Small intestine (tissue), 7 donors: ENCODE data around the gene ITPA. TPM values are rescaled to one million over a fixed set of nuclear protein-coding genes. Genes with fewer than 3 reads are reported as not detected.

Source experiments
- DNase-seq, 2 donors: peaks; one replicate each; pipeline versions ENCODE4 v3.0.0 to v3.0.0-alpha.2; 2013
- FAIRE-seq: peaks from 2 replicates; lab custom pipeline; 2012; peaks lifted over from hg19 to GRCh38; lab: Jason Lieb, UNC
- H3K27ac ChIP-seq, 3 donors: one replicate each; pipeline ENCODE4 v1.5.1; 2013; ENCODE audit warnings: low read length in 2 of 3, mild to moderate bottlenecking in 2 of 3, control low read depth in 1 of 3, inconsistent platforms in 1 of 3, low read depth in 1 of 3, moderate library complexity in 1 of 3
- H3K27me3 ChIP-seq, 3 donors: one replicate each; pipeline ENCODE4 v1.6.1; 2013; ENCODE audit warnings: low read length in 3 of 3, inconsistent platforms in 1 of 3; ENCODE audit not compliant: control insufficient read depth in 3 of 3, insufficient read depth in 3 of 3
- H3K36me3 ChIP-seq, 3 donors: one replicate each; pipeline ENCODE4 v1.6.1; 2013; ENCODE audit warnings: low read length in 3 of 3, inconsistent platforms in 1 of 3, low read depth in 1 of 3, mild to moderate bottlenecking in 1 of 3, moderate library complexity in 1 of 3; ENCODE audit not compliant: control insufficient read depth in 3 of 3, insufficient read depth in 2 of 3
- H3K4me1 ChIP-seq, 3 donors: one replicate each; pipeline ENCODE4 v1.6.1; 2013; ENCODE audit warnings: low read length in 2 of 3, inconsistent platforms in 1 of 3, low read depth in 1 of 3, mild to moderate bottlenecking in 1 of 3, moderate library complexity in 1 of 3; ENCODE audit not compliant: control insufficient read depth in 3 of 3, insufficient read depth in 2 of 3
- H3K4me3 ChIP-seq, 3 donors: one replicate each; pipeline ENCODE4 v1.5.1; 2013; ENCODE audit warnings: low read length in 3 of 3, control low read depth in 1 of 3, inconsistent platforms in 1 of 3, low read depth in 1 of 3, mild to moderate bottlenecking in 1 of 3, moderate library complexity in 1 of 3
- H3K9me3 ChIP-seq, 2 donors: one replicate each; pipeline ENCODE4 v1.6.1; 2013; ENCODE audit warnings: low read depth in 1 of 2, low read length in 1 of 2; ENCODE audit not compliant: control insufficient read depth in 2 of 2, insufficient read depth in 1 of 2
- WGBS, 3 donors: extraction: QIAGEN DNeasy Blood & Tissue Kit; methylation state at CpG; one replicate each; pipeline ENCODE4 v1.1.7; 2013; 5-methylcytosine and 5-hydroxymethylcytosine counted together
- polyA plus RNA-seq, 4 donors: library from polyadenylated mRNA; stranded (reverse) in 3 of 4; unstranded in 1 of 4; fragments of 200-250 nt in 3 of 4; fragments of 120-200 nt in 1 of 4; gene quantifications; one replicate each; pipeline versions ENCODE4 v1.2.1 to v1.2.3, GENCODE V29; 2013
- donor health status: healthy with polysubstance abuse.
- donor health status: control.
- donor health status: control.
- donor health status: Bipolar disorder and iron deficiency.
- donor health status: healthy.

Gene ITPA
- polyA plus RNA-seq, 4 donors = 60.3 to 97.0 (median 69.7) TPM

- Histone ChIP-seq H3K4me3 (no peak overlapping the region), H3K27ac (no peak overlapping the region), H3K9me3 (no peaks in the 10 kb centered on the region), H3K36me3 (peaks cover 13 to 72% (median 24%) of the 10 kb centered on the region in 3 donors), H3K27me3 (no peaks in the 10 kb centered on the region), H3K4me1 (no peaks in the 10 kb centered on the region)
- no peak for DNase-seq
- no peak for FAIRE-seq
- WGBS, 3 donors = 95% methylated on average over 14 of the region's 14 CpGs
These were observed 18.6 kb upstream of the ITPA start for GRCh38 chr20:3190681-3191111.

- FAIRE-seq (no peak), DNase-seq (no peak)
- no peaks in the 10 kb centered on the region for H3K9me3 ChIP-seq
- WGBS, 3 donors = 91 to 95% (median 95%) methylated on average over 18 of the region's 18 CpGs
- H3K27me3 ChIP-seq = no peaks in the 10 kb centered on the region
- peaks cover 13 to 84% (median 24%) of the 10 kb centered on the region in 3 donors for H3K36me3 ChIP-seq
- no peaks in the 10 kb centered on the region for H3K4me1 ChIP-seq
- H3K27ac ChIP-seq = no peak overlapping the region
- H3K4me3 ChIP-seq = no peak overlapping the region
These were observed 16.9 kb upstream of the ITPA start for GRCh38 chr20:3192226-3193015.

GRCh38 chr20:3193806-3194616 is 15.3 kb upstream of the ITPA start:
- Histone ChIP-seq H3K4me3 (no peak overlapping the region), H3K9me3 (no peaks in the 10 kb centered on the region), H3K36me3 (peaks cover 13 to 84% (median 24%) of the 10 kb centered on the region in 3 donors), H3K27me3 (no peaks in the 10 kb centered on the region), H3K27ac (no peak overlapping the region), H3K4me1 (no peaks in the 10 kb centered on the region)
- WGBS, 3 donors = 94 to 95% (median 94%) methylated on average over 14 of the region's 14 CpGs
- FAIRE-seq (no peak), DNase-seq (no peak)

- H3K27ac ChIP-seq = no peak overlapping the region
- FAIRE-seq (no peak), DNase-seq (no peak)
- no peaks in the 10 kb centered on the region for H3K27me3 ChIP-seq
- no peaks in the 10 kb centered on the region for H3K9me3 ChIP-seq
- peaks cover 13 to 85% (median 28%) of the 10 kb centered on the region in 3 donors for H3K36me3 ChIP-seq
- 90 to 94% (median 93%) methylated on average over 10 of the region's 10 CpGs for WGBS, 3 donors
- H3K4me1 ChIP-seq = no peaks in the 10 kb centered on the region
- H3K4me3 ChIP-seq = no peak overlapping the region
These were observed 14.5 kb upstream of the ITPA start for GRCh38 chr20:3194617-3195280.

- Histone ChIP-seq H3K4me3 (no peak overlapping the region), H3K9me3 (no peaks in the 10 kb centered on the region), H3K36me3 (peaks cover 8 to 85% (median 33%) of the 10 kb centered on the region in 3 donors), H3K27me3 (no peaks in the 10 kb centered on the region), H3K27ac (no peak overlapping the region), H3K4me1 (no peaks in the 10 kb centered on the region)
- DNase-seq (no peak), FAIRE-seq (no peak)
- 90 to 94% (median 93%) methylated on average over 7 of the region's 7 CpGs for WGBS, 3 donors
These were observed 13.6 kb upstream of the ITPA start for GRCh38 chr20:3195590-3196237.

GRCh38 chr20:3199206-3199605 is 10.1 kb upstream of the ITPA start:
- 48 to 59% (median 50%) methylated on average over 2 of the region's 2 CpGs for WGBS, 3 donors
- peaks cover 5 to 74% (median 19%) of the 10 kb centered on the region in 3 donors for H3K36me3 ChIP-seq
- DNase-seq = no peak
- no peaks in the 10 kb centered on the region for H3K27me3 ChIP-seq
- no peak overlapping the region for H3K4me3 ChIP-seq
- FAIRE-seq = no peak
- no peak overlapping the region for H3K27ac ChIP-seq
- no peaks in the 10 kb centered on the region for H3K9me3 ChIP-seq
- peaks cover 0 to 16% (median 3%) of the 10 kb centered on the region in 3 donors for H3K4me1 ChIP-seq

- FAIRE-seq (no peak), DNase-seq (no peak)
- H3K9me3 ChIP-seq = no peaks in the 10 kb centered on the region
- H3K4me3 ChIP-seq = no peak overlapping the region
- H3K36me3 ChIP-seq = peaks cover 3 to 65% (median 13%) of the 10 kb centered on the region in 3 donors
- WGBS, 3 donors = 92 to 95% (median 92%) methylated on average over 25 to 27 of the region's 27 CpGs
- no peak overlapping the region for H3K27ac ChIP-seq
- peaks cover 0 to 16% (median 3%) of the 10 kb centered on the region in 3 donors for H3K4me1 ChIP-seq
- H3K27me3 ChIP-seq = no peaks in the 10 kb centered on the region
These were observed 9.1 kb upstream of the ITPA start for GRCh38 chr20:3199976-3200755.
